ENCODE measurements around the gene EPGN.
"Not testable (repeated sequence)": the region's sequence is repeated elsewhere in the genome, so short reads cannot be mapped to it uniquely, and the experiment has no call there.

Gene EPGN

DNA sequence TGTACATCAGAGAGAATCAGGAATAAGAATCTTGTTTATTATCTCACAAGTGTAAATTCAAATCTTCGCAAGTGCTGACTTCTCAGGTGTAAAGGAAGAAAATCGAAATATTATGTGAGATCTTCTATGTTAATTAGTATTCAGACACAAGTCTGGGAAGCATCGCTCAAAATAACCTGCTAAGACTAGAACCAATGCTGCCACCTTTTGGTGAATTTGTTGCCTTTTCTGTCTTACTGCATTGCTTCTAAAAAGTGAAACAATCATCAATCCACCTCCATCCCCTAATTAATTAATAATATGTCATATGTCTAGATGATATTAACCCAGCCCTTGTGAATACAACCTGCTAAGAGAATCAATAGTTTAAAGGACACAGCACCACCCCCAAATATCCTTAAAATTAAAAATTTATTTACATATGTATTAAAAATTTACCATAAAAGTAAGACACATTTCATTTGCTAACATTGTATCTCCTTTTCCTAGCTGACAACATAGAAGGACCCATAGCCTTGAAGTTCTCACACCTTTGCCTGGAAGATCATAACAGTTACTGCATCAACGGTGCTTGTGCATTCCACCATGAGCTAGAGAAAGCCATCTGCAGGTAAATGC is 3.5 kb downstream of the EPGN start:
- DNase-seq = peak; percentile 12

DNA sequence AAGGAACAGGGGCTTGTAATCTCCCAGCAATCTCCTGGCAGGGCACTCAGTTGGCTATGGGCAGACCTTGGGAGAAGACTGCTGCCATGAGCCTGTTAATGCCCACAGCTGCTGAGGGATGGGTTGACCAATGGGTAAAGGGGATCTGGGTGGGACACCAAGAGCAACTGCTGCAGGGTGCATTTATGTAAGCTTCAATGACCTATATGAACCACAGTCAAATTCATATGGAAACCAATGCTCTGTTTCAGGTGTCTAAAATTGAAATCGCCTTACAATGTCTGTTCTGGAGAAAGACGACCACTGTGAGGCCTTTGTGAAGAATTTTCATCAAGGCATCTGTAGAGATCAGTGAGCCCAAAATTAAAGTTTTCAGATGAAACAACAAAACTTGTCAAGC is 6.1 kb downstream of the EPGN start:
- no peak for DNase-seq

DNA sequence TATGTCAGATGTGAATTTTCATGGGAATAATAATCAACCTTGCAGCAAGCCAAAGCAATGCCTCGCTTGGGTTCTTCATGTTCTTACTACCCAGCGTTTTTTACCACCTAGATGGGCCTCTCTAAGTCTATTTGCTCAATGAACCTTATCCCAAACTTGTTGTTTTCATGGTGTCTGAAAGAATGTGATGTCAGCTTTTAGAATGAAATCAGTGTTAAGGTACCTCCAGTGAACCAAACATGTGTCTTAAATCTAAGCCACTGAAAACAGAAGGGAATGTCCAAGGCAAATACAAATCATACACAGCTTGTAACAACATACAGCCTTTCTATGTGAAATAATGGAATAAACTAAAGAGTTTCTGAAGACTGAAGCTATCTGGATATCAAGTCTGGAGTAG is 6.7 kb downstream of the EPGN start:
- no peak for DNase-seq

DNA sequence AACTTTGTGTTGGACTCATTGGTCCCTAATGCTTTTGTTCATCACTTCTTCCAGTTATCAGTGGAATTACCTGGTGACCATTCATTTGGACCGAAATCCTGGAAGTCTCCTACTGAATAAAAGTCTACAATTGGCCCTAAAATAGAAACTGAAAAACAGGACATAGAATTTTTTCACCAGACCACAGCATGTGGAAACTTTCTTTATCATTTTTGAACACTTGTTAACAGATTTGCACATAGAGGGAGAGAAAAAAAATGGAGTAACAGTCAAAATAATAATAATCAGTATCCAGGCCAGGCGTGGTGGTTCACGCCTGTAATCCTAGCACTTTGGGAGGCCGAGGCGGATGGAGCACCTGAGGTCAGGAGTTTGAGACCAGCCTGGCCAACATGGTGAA is 7.1 kb downstream of the EPGN start:
- DNase-seq = no peak

DNA sequence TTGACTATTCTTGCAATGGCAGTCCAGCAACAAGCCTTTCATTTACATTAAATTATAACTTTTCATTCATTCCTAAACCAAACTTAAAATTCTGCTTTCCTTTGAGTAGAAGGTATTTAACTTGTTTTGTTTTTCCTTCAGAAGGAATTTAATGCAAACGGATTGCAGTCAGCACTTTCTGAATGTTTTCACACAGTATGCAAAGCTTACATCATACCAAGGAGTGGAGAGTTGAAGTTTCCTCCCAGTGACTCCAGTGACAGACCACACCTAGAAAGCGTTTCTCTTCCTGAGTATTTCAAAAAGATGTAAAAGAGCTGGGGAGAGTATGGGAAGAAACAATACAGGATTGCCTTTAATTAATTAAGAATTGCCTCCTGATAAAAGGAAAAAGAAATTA is 8.1 kb downstream of the EPGN start:
- no peak for DNase-seq

DNA sequence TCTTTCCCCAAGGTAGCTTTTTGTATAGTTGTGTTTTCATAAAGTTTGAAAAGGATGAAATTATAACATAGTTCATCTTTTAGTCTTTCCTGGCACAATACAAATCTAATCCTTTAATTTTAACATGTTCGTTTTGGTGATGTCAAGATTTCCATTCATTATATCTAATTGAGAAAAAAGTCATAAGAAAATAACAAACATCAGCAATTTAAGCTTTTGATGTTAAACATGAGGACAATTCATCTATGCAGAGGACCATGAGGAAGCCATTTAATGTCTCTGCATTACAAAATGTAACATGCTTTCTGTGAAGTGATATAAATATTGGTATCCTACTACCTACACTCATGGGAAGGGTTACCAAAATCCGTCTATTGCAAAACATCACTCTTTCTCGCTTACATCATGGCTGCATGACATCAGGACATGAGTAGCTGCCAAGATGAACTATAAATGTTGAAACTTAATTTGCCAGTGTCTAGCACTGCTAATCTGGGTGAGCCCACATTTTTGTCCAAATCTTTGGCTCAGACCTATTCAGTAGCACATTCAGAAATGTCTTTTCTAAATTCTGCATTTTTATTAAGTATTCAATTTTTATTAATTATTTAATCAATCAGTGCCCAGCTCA is 9.5 kb downstream of the EPGN start:
- DNase-seq = no peak

DNA sequence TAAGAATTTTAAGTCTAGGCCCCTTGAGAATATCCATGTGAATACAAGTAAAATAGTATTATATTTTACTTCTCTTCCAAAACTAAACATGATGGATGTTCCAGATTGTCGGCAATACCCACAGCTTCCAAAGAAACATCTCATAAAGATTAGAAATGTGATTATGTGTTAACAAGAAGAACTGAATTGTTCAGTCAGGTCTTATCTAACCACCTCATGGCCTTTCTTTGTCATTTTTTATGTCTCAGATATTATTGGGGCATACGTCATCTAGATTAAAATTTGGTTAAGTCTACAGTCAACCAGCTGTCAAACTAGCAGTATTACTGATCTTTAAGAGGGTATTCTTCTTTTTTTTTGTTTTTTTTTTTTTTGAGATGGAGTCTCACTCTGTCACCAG is 10.0 kb downstream of the EPGN start:
- DNase-seq = no peak

DNA sequence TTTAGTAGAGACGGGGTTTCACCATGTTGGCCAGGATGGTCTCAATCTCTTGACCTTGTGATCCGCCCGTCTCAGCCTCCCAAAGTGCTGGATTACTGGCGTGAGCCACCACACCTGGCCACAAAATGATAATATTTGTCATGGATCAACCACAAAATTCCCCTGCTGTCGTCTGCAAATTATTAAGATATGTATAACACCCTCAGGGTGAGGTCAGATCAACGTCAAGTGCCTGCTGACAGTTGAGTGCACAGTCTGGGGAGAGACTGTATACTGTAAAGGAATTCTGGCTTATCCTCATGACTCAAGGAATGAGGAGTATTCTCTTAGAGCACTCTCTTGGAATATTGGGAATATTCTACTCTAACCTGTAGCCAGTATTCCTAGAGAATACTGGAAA is 11.2 kb downstream of the EPGN start:
- DNase-seq = no peak

DNA sequence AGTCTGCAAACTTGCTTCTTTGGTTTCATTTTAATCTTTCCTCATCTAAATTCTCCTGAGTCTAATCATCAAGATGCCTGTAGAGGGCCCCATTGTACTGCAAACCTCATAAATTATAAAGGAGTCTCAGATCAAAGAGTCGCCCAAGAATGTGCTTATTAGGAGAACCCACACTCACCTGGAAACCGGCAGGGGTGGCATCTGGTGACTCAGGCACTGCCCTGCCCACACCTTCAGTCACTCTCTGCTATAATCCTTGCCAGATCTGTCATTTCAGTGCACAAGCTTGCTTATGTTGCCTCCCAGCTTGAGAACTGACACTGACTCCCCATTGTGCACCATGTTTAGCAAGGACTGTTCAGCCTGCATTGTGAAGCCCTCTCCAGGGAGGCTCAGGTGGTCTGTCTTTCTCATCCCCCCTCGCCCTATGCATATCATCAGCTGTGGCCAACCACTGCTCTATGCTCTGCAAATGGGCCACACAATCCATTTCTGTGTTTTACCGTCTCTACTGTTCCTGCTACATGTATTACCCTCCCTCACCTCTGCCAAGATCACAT is 12.4 kb downstream of the EPGN start:
- peak; percentile 68 for DNase-seq

DNA sequence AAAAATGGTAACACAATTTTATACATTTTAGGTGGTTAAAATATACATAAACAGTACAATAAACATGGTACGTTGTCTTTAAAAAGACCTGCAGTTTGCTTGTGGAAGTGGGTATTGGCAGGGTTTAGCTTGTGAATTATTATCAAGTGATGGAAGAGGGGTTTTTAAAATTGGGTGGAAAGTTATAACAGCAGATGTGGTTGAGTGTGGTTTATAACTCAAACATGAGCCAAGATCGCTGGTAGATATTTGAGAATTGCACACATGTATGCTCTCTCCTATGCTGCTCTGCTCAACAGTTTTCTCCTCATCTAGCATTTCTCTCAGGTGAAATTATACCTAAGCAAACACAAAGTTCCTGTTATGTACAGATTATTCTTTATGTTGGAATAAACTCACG is 14.0 kb downstream of the EPGN start:
- DNase-seq = no peak

DNA sequence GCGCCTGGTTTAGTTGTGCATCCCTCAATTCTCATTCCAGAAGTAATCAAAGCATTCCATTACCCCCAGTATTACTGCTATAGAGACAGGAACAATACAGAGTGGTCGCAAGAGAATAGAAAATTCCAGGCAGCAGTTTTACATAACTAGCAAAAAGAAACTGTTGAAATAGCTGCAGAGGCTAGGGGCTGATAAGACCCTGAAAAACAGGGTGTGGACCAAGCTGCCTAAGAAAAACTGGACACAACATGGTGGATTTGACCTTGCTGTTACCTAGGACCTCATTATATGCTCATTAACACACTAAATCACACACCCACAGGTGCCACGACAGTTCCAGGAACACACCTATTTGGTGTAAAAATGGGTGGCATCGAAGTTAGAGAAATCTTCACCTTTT is 15.4 kb downstream of the EPGN start:
- no peak for DNase-seq

DNA sequence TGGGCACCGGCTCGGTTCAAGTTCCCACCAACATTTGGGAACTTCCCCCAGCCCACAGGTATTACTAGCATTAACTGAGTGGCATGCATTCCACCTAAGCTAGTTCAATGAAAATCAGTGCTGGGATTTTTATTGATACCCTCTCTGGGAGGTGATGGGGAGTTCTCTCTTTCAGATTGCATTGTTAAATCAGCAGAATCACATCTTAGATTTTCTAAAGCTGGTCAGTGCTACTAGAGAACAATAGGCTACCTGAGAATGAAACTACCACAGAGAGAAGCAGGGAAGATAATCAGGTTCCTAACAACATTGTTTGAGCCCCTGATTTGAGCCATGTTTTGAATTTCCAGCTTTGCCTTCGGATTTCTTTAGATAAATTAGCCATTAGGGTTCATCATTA is 16.0 kb downstream of the EPGN start:
- no peak for DNase-seq

DNA sequence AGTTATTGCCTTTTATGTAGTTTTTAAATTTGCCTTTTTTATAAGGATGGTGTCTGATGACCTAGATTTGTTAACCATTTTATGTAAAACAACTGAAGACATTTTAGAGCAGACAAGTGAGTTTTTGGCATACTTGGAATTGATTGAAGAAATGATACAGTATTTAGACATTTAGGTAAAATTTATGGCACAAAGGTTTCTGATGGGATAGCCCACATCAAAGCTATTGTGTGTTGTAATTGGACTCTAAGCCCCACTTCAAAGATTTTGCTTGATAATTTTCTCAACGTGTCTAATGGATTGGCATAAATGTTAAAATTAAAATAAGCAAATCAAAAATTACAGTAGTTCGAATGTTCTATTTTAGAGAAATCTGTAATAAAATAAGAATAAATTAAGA is 17.6 kb downstream of the EPGN start:
- DNase-seq = no peak

DNA sequence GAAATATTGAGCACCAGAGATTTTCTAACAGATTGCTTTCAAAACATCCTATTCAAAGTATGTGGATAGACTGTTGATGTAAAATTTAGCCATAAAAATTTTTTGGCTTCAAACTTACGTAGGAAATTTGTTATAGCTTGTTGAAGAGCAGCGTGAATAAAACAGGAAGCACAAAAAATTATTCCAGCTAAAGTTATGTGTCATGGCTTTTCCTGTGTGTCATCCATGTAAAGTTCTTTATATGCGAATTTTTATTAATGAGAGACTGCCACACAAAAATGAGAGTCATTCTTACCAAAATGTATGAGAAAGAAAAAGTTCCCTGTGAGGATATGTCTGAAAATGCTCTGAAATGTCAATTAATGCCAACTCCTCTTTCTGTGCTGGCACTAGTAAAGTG is 19.5 kb downstream of the EPGN start:
- DNase-seq = no peak

DNA sequence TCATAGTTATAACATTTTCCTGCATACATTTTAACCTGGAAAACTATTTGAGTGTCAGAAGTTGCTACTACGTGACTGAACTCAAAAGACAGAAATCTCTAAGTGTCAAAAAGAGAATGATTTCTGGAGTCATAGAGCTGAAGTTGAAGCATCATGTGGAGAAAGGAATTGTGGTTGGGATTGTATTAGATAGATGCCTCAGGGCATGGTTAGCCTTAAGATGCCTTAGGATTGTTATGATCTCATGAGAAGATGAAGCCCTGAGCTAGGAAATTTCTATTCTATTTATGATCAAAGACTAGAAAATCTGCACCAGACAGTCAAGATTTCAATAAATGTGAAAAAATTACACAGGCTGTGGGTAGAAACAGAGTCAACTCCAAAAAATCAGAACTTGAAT is 20.2 kb downstream of the EPGN start:
- DNase-seq = no peak

DNA sequence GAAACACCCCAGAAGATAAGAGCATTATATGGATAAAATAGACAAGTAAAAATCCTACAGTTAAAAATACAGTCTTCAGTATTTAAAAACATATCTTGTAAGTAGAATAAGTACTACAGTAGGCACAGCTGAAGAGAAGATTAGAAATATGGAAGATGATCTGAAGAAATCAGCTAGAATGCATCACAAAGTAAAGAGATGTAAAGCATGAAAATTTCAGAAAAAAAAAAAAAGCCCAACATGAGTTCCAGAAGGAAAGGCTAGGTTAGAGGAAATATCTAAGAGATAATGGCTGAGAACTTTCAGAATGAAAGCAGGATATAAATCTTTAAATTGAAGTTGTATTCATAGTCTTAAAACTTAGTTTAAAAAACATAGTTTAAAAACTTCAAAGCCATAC is 21.0 kb downstream of the EPGN start:
- no peak for DNase-seq

DNA sequence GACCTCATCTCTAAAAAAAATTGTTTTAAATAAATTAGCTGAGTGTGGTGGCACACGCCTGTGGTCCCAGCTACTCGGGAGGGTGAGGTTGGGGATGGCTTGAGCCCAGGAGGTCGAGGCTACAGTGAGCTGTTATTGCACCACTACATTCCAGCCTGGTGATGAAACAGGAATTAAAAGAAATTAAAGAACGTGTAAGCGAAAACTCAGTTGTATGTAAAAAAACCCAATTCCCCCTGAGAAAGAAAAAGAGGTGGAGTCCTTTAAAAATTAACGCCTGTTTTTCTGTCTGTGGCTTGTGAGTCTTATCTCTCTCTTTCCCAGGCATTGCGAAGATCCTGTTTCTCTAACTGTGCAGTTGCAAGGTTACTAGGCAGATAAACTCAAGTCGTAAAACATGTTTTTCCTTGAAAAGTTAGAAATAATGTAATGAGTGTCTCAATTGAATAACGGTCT is 22.1 kb downstream of the EPGN start:
- no peak for DNase-seq

DNA sequence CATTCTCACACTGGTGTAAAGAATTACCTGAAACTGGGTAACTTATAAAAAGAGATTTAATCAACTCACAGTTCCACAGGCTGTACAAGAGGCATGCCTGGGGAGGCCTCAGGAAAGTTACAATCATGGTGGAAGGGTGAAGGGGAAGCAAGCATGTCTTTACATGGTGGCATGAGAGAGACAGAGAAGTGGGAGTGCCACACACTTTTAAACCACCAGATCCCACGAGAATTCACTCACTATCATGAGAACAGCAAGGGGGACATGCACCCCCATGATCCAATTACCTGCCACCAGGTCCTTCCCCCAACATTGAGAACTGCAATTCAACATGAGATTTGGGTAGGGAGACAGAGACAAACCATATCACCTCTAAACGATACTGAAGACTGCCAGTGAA is 23.0 kb downstream of the EPGN start:
- DNase-seq = no peak

DNA sequence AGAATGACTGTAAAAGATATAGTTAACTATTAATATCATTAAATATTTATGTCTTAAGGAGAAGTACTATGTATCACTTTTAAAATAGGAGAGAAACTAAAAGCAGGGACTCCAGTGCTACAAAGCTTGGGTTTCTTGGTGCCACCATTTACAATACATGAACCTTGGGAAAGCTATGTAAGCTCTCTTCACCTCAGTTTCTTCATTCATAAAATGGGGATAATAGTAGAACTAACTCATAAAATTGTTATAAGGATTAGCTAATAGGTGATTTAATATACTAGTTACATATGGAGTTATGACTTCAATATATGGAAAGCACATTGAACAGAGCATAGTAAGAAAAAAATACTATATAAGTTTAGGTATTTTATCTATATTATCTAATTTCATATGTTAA is 23.7 kb downstream of the EPGN start:
- DNase-seq = no peak

DNA sequence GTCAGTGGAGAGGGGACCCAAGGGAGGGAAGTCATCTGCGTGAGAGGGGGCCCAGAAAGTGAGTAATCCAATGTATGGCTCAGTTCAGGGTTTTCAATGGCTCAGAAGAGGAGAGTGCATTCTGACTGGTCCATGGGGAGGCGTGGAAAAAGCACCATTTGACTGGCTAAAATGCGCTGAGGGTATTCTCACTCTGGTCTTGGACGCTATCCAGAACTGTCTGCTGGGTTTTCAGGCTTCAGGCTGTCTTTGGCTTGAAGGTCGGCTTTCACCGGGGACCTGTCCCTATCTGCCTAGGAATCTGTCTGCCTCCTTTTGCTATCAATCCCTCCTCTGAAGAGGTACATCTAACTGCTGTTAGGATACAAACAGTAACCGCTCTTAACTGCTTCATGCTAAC is 26.4 kb downstream of the EPGN start:
- DNase-seq = no peak

DNA sequence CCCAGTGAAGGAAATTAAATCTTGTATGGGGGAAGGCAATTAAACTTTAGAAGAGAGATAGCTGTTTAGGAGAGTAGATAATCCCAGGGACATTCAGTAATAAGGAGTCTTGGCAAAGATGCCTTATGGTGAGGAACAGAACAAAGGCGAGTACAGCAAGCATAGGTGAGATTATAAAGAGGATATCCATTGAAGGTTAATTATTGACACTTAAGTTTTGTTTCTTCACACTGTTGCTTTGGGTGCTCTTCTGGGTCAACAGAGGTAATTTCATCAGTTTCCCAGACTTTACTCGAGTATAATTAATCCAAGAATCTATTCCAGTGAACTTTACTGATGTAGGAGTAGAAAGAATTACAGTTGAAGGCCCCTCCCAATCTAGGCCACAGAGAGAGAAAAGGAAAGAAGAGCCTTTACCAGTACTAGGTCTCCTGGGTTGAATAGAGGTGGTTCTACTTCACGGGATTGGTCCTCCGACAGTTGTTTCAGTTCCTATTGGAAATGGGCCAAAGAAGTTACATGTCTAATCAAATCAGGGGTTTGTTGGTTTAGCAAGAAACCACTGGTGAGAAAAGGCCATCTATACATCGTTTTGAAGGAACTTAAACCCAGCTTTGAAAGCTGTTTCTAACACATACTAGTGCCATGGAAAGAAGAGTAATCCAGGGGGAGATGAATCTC is 27.2 kb downstream of the EPGN start:
- no peak for DNase-seq

DNA sequence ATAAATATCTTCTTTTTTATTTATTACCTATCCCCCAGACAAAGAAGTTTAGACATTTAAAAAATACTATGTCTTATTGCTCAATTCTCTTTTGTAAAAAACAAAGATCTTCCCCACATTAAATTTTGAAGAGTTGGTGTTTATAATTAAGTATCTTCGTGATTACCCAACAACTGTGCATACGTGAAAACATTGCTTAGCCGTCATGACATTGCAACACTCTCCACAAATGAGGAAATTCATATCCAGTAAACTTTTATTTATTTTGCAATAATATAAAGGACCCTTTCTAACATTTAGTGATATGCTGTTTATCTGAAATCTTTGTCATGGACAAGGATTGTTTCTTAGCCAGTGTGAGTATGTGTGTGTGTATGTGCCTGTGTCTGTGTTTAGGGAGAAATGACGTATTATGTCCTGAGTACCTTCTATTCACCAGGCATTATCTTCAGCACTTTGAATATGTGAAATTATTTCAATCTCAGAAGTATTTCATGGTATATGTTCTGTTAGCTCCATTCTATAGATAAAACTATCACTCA is 30.6 kb downstream of the EPGN start:
- no peak for DNase-seq

DNA sequence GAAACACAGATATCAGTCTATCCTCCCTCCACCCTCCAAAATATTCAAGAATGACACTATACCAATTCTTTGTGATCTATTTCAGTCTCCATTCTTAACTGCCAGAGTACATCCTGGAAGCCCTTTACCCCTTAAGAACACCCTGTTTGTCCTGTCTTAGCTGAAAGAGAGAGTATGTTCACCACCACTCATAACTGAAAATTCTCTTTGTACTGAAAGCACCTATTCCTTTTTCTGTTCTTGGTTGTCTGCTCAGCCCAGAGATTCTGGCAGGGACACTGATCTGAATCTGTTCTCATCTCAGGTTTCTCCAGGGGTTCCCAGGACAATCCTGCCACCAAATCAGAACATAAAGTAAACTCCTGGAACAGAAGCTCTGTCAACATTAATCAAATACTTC is 31.2 kb downstream of the EPGN start:
- no peak for DNase-seq

DNA sequence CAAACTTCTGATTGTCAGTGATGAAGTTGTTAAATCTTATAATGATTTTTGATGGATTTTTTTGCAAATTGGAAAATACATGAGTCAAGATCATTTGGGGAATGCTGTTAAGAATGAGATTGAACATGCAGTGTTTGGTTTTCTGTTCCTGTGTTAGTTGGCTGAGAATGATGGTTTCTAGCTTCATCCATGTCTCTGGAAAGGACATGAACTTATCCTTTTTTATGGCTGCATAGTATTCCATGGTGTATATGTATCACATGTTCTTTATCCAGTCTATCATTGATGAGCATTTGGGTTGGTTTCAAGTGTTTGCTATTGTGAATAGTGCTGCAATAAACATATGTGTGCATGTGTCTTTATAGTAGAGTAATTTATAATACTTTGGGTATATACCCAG is 32.2 kb downstream of the EPGN start:
- DNase-seq = not testable (repeated sequence)

Data from DMS79 (cell line).